ENCODE results near the gene PNKP. TPM values are rescaled to one million over a fixed set of nuclear protein-coding genes. Genes with fewer than 3 reads are reported as not detected.

PNKP gene
- total and polyA plus RNA-seq, 2 of the 8 experiments (the other 6 are each of a cell fraction or from before 2014, with no cell fraction given), result 45.8 to 105 TPM

DNA sequence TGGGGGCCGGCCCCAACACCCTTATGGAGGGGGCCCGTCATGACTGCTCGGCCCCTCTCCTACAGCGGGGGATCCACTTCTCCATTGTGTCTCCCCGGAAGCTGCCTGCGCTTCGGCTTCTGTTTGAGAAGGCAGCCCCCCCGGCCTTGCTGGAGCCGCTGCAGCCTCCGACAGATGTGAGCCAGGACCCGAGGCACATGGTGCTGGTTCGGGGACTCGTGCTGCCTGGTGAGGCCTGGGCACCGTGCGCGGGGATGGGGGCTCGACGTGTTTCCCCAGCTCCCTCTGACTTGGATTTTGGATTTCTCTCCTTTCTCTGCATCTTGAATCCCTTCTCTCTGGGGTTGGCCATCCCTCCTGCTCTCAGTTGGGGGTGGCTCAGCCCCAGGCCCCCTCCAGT is 37.7 kb downstream of the PNKP start (continued):
- TF ChIP-seq ATF2 (IDR thresholded peaks at IDR 0.05; ENCODE audit: low read length), result no peak
- no peak for TF ChIP-seq FOSL1 (IDR thresholded peaks at IDR 0.05; ENCODE audit: insufficient read depth, low read depth, low read length)

Measured in H1 (cell line).